ENCODE results near the gene THRA. TPM values are rescaled to one million over a fixed set of nuclear protein-coding genes. Genes with fewer than 3 reads are reported as not detected.

Gene THRA
- total RNA-seq (2014; rRNA removed; shearing (Covaris generic)) = 11.8 and 18.4 TPM in 2 replicates

GRCh38 chr17:40062329-40063186 is at the start of gene THRA:
Gene THRA (plus strand): TSS chr17:40062965. CDS start chr17:40074489, 11,524 bp downstream.
- in situ Hi-C loops (cut with HindIII; ENCODE audit: low sequenced_read_pairs) = loop anchor here (25.0 kb wide), 1 partner anchor 250 kb away; the partner anchor contains the start of gene RARA
- peak; percentile 77 for DNase-seq (ENCODE audit: low spot score)

GRCh38 chr17:40014375-40014980 is 48.3 kb upstream of the THRA start:
- no peak for DNase-seq (ENCODE audit: low spot score)
- in situ Hi-C loops (cut with HindIII; ENCODE audit: low sequenced_read_pairs) = no loop called here

GRCh38 chr17:40015005-40015997 is 47.5 kb upstream of the THRA start, which contains the start of gene CSF3:
Gene CSF3 (plus strand): TSS chr17:40015440. CDS start chr17:40015475, 35 bp downstream.
- in situ Hi-C loops (cut with HindIII; ENCODE audit: low sequenced_read_pairs) = no loop called here
- no peak for DNase-seq (ENCODE audit: low spot score)

- in situ Hi-C loops (cut with HindIII; ENCODE audit: low sequenced_read_pairs) = no loop called here
- no peak for DNase-seq (ENCODE audit: low spot score)
Observed at GRCh38 chr17:40015998-40016985, 46.5 kb upstream of the THRA start.

- in situ Hi-C loops (cut with HindIII; ENCODE audit: low sequenced_read_pairs) = no loop called here
Observed at GRCh38 chr17:40017422-40018080, 45.2 kb upstream of the THRA start.

GRCh38 chr17:40018211-40019121 is 44.3 kb upstream of the THRA start:
- DNase-seq (ENCODE audit: low spot score) = no peak
- in situ Hi-C loops (cut with HindIII; ENCODE audit: low sequenced_read_pairs) = no loop called here

More at GRCh38 chr17:40017422-40018080, 45.2 kb upstream of the THRA start:
- no peak for DNase-seq (ENCODE audit: low spot score)

GRCh38 chr17:40019140-40019991 is 43.4 kb upstream of the THRA start:
- in situ Hi-C loops (cut with HindIII; ENCODE audit: low sequenced_read_pairs) = no loop called here
- no peak for DNase-seq (ENCODE audit: low spot score)

GRCh38 chr17:40020146-40020545 is 42.6 kb upstream of the THRA start:
- in situ Hi-C loops (cut with HindIII; ENCODE audit: low sequenced_read_pairs) = no loop called here
- DNase-seq (ENCODE audit: low spot score) = no peak

- DNase-seq (ENCODE audit: low spot score) = no peak
- in situ Hi-C loops (cut with HindIII; ENCODE audit: low sequenced_read_pairs) = no loop called here
Observed at GRCh38 chr17:40021451-40021971, 41.3 kb upstream of the THRA start.

GRCh38 chr17:40022497-40022896 is 40.3 kb upstream of the THRA start:
- DNase-seq (ENCODE audit: low spot score) = no peak
- in situ Hi-C loops (cut with HindIII; ENCODE audit: low sequenced_read_pairs) = no loop called here

- in situ Hi-C loops (cut with HindIII; ENCODE audit: low sequenced_read_pairs) = no loop called here
- no peak for DNase-seq (ENCODE audit: low spot score)
Observed at GRCh38 chr17:40022961-40023541, 39.7 kb upstream of the THRA start.

GRCh38 chr17:40023590-40024292 is 39.0 kb upstream of the THRA start:
- in situ Hi-C loops (cut with HindIII; ENCODE audit: low sequenced_read_pairs) = no loop called here

GRCh38 chr17:40024901-40025300 is 37.9 kb upstream of the THRA start:
- no peak for DNase-seq (ENCODE audit: low spot score)
- in situ Hi-C loops (cut with HindIII; ENCODE audit: low sequenced_read_pairs) = no loop called here

More at GRCh38 chr17:40023590-40024292, 39.0 kb upstream of the THRA start:
- DNase-seq (ENCODE audit: low spot score) = no peak

GRCh38 chr17:40025559-40025958 is 37.2 kb upstream of the THRA start:
- in situ Hi-C loops (cut with HindIII; ENCODE audit: low sequenced_read_pairs) = no loop called here
- no peak for DNase-seq (ENCODE audit: low spot score)

All from G401 (cell line).